ENCODE data around the gene GPC6.

Gene GPC6

DNA sequence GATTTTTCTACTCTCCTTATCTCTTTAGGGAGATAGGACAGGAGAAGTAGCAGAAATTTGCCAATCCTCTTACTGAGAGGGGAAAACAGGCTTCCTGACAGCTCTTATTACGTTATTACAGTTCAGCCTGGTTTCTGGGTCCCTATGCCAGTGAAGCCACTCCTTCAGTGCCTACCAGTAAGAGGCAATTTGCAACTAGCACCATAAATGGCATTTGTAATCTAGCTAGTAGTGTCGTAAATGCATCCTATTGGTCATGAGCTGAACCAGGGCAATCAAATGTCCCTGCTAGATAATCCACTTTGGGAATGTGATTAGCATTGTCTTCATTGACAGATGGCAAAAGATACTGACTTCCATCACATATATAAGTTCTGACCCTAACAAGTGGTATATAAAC is 824.1 kb downstream of the GPC6 start:
- no peak for DNase-seq (ENCODE audit: low spot score)

DNA sequence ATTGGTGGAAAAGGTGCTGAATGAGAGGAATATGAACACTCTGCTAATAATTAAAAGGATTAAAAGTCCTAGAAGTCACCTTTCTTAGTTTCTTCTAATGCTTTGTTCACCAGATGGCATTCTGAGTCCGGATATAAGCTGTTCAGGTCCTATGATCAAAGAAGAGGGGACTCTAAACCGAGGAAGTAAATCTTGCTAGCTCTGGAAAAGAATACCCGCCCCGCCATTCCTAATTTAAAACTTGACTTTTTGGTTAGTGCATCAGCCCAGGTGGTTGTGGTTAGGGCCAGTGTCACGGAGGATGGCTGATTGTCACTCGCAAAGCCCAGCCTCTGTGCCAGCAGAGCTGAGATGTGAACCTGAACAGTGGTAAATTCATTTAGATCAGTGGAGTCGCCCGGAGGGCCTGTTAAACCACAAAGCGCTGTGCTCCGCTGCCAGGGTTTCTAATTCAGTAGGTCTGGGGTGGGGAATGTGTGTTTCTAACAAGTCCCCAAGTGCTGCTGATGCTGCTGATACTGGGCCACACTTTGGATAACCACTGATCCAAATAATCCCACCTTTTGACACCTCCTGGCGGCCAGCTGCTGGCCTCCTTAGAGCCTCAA is 827.5 kb downstream of the GPC6 start:
- no peak for DNase-seq (ENCODE audit: low spot score)

DNA sequence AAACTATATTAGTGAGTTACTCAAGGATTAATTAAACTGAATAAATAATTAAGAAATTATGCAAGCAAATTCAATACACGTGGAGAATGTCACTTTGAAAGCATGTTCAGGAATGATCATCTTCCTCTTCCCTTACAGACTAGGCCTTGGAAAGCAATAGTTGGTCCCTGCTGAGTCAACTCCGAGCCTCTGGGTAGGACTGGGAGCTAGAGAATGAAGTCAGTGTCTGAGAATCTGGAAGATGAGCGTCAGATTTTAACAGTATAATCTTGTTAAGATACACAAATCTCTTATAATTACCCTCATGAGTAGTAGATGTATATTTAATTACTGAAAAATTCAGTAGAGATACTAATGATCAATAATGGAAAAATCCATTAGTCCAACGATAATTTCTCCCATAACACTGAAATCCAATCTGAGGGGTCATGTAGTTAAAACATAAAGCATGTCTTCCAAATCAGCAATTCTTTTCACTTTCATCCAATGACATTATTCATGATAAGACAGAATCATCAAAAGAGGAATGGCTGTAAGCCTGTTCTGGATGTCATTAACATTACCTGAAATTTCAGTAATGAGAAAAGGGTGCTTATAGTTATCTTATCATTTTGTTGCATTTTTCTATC is 829.9 kb downstream of the GPC6 start:
- no peak for DNase-seq (ENCODE audit: low spot score)

DNA sequence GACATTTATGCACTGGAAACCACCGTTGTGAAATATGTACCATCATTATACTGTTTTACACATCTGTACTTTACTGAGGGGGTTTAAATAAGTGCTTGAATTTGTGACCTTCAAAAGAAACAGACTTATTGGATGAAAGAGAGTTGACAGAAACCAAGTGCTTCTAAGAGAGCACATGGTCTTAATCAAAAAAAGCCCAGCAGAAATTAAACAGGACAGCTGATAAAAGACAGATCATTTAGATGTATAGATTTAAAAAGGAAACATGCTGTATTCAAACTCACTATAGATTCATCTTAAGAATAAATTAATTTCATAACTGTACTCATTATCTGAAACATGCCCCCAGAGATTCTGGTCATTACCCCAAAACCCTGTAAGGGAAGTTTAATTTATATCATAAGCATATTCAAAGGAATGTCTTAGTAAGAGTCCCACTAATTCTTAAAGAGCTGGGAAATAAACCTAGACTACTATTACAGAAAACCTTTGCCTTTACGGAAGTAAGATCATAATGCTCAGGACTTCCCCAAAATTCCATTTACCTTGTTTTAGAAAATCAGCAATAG is 831.1 kb downstream of the GPC6 start:
- no peak for DNase-seq (ENCODE audit: low spot score)

DNA sequence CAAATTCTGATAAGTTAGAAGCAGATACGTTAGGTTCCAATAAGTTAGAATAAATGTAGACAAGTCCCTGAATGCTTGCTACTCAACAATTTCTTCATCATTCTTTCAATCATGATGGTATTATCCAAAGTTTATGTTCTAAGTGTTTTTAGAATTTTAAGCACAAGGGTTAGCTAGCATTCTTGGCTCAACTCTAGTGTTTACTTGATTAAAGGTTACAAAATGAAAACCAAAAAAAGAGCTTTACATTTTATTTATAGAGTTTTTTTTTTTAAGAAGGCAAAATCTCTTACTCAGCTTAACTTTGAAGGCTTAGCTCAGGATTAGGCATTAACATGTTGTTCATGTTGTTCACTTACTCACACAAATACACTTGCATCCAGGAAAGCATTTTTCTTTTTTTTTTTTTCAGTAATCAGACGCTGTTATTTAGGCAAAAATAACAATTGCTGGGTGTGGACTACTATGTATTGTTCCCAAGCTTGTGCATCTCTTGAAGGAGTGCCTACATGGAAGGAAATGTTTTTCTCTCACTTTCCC is 832.3 kb downstream of the GPC6 start:
- DNase-seq (ENCODE audit: low spot score), result no peak

GRCh38 chr13:94061301-94061700 is 834.7 kb downstream of the GPC6 start:
- DNase-seq (ENCODE audit: low spot score), result no peak

DNA sequence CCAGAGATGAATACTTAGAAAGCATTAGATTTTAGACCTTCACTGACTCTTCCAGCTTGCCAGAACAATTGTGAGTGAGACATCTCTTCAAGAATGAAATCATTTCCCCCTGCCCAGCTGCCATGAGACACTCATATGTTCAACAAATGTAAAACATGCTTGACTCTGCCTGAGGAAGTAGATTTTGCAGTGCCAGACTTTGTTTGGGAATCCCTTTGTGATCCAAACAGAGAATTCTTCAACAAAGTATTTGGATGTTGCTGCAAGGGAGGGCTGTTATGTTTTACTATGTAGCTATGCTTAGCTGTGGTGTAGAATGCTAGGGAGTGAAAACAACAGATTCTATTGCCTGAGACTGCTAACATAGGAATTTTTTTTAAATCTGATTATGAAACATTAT is 836.5 kb downstream of the GPC6 start:
- DNase-seq (ENCODE audit: low spot score), result no peak

GRCh38 chr13:94063848-94064247 is 837.2 kb downstream of the GPC6 start:
- DNase-seq (ENCODE audit: low spot score), result no peak

DNA sequence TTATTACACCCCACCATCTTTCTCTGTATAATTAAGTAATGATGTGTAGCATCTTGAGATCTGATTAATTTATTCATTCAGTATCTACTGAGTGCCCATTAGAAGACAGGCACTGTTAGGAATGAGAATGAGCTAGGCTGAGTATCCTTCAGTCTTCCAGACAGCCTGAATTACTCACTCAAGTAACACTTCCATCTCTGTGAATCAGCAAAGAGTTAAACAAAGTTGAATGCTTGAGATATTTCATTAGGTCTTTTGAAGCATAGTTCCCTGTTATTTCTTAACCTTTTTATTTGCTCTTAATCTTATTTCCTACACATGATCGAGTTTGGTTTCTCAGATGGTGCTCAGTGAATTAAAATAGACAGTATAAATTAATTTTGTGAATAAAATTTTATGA is 839.1 kb downstream of the GPC6 start:
- no peak for DNase-seq (ENCODE audit: low spot score)

- DNase-seq (ENCODE audit: low spot score), result no peak
Observed at GRCh38 chr13:94073007-94073744, 846.6 kb downstream of the GPC6 start.

- DNase-seq (ENCODE audit: low spot score), result no peak
Observed at GRCh38 chr13:94079876-94080275, 853.3 kb downstream of the GPC6 start.

GRCh38 chr13:94080527-94080926 is 853.9 kb downstream of the GPC6 start:
- DNase-seq (ENCODE audit: low spot score), result no peak

GRCh38 chr13:94087100-94087499 is 860.5 kb downstream of the GPC6 start:
- DNase-seq (ENCODE audit: low spot score), result no peak

- DNase-seq (ENCODE audit: low spot score), result no peak
Observed at GRCh38 chr13:94088742-94089141, 862.1 kb downstream of the GPC6 start.

DNA sequence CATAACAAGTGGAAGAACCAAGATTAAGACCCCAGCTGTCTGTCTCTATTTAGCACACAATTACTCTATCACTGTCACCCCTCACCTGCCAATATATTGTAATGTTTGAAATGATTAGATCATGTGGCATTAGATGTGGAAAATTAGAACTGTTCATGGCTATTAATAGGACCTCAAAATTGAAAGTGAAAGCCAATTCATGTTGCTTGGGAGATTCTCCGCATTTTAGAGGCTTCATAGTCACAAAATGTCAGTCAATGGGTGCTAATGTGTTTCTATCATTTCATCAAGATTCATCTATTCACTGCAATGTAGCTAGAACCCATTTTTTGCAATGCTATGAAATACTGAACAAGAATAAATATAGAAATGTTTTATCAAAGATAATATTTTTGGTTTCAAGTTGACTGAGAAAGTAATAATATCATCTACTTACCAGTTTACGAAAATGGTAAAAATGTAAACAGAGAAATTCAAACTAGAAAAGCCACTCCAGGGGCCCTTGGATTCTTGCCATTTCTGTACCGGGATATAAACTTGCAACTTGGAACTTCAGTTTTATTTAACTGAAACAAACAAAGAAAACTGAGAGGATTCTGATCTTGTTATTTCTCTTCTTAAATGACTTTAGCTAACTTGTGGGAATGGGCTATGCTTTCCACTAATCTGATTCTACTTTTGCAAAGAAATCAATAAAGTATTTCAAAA is 864.3 kb downstream of the GPC6 start:
- no peak for DNase-seq (ENCODE audit: low spot score)

GRCh38 chr13:94093652-94094315 is 867.2 kb downstream of the GPC6 start:
- no peak for DNase-seq (ENCODE audit: low spot score)

DNA sequence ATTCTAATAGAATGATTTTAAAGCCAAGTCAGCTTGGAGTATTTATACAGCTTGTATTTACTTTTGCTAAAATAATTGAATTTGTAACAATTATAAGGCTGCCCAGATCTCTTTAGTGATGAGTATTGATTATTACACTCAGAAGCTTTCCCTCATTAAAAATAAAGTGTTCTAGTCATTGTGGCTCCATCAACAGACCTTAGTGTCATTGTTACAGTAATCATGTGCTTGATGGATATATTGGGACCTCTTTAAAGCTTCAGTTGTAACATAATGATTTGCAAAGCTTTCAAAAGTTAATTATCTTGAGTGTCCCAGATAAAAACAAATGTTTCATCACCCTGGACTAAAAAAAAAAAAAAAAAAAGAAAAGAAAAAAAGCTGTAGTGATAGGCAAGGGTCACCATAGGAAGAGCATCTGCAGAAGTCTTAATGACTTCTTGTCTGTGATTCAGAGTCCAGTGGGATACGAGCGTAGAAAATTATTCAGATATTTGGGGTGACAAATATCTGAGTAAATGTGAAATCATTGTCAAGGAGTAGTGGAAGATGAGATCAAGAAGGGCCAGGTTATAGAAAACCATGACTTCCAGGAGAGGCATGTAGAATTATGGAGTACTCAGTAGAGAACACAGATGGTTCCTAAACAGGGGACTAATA is 883.2 kb downstream of the GPC6 start:
- no peak for DNase-seq (ENCODE audit: low spot score)

- DNase-seq (ENCODE audit: low spot score), result no peak
Observed at GRCh38 chr13:94112227-94112626, 885.6 kb downstream of the GPC6 start.

DNA sequence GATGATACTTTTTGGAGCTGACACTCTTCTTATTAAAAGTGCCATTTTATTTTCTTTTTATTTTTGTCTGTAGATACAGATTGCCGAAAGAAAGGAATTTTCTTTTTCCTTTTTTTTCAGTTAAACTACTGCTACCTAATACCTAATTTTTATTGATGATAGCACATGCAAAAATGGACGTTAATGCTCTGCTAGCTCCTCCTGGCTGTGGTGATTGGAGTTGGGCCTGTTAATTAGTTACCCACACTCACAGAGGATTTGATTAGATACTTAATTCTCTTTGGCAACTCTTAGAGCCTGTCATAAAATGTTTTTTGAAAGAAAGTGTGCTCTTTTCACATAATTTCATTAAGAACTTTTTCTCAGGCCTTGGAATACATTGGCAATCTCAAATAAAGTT is 886.1 kb downstream of the GPC6 start:
- DNase-seq (ENCODE audit: low spot score), result no peak

GRCh38 chr13:94113245-94113644 is 886.6 kb downstream of the GPC6 start:
- DNase-seq (ENCODE audit: low spot score), result no peak

DNA sequence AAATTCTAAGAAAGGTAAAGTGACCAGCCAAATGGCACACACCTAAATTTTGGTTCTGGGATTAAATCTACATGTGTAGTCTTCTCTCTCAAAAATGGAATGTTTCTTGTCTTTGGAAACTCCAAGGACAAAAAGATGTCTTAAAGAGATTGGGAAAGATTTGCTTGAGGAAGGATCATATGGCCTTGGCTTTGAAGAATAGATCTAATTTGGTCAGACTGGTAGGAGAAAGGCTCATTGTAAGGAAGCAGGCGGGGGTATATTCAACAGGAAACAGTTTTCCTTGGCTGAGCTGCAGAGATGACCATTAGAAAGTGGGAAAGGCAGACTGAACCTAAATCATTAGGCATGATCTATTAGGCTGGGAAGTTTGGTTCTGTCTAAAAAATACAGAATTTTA is 887.6 kb downstream of the GPC6 start:
- DNase-seq (ENCODE audit: low spot score), result no peak

Data from activated CD4-positive, alpha-beta T cell treated with anti-CD3 and anti-CD28 coated beads, Interleukin-2, Interleukin-4, amounts not matched to agents 100 ng/mL and 50 ng/mL, durations not matched to agents 16 hours and 8 hours (primary cell).